Measurements from ENCODE around the gene CILP2.

CILP2 gene

GRCh38 chr19:19575411-19575810 lies 37.3 kb downstream of the CILP2 start:
- no peak overlapping the region for H3K4me3 ChIP-seq (ENCODE audit: low read depth, low read length)
- TF ChIP-seq CTCF (IDR thresholded peaks at IDR 0.05; ENCODE audit: borderline replicate concordance, insufficient read depth, low read depth, low read length): no peak

- TF ChIP-seq CTCF (IDR thresholded peaks at IDR 0.05; ENCODE audit: borderline replicate concordance, insufficient read depth, low read depth, low read length): no peak
- H3K4me3 ChIP-seq (ENCODE audit: low read depth, low read length): no peak overlapping the region
Observed at GRCh38 chr19:19578252-19578651, 40.2 kb downstream of the CILP2 start.

GRCh38 chr19:19579533-19580361 lies 41.7 kb downstream of the CILP2 start:
- no peak for TF ChIP-seq CTCF (IDR thresholded peaks at IDR 0.05; ENCODE audit: borderline replicate concordance, insufficient read depth, low read depth, low read length)
- H3K4me3 ChIP-seq (ENCODE audit: low read depth, low read length): no peak overlapping the region

- no peak for TF ChIP-seq CTCF (IDR thresholded peaks at IDR 0.05; ENCODE audit: borderline replicate concordance, insufficient read depth, low read depth, low read length)
- H3K4me3 ChIP-seq (ENCODE audit: low read depth, low read length): no peak overlapping the region
Observed at GRCh38 chr19:19580418-19580817, 42.4 kb downstream of the CILP2 start.

GRCh38 chr19:19581391-19581790 lies 43.3 kb downstream of the CILP2 start:
- H3K4me3 ChIP-seq (ENCODE audit: low read depth, low read length): no peak overlapping the region
- no peak for TF ChIP-seq CTCF (IDR thresholded peaks at IDR 0.05; ENCODE audit: borderline replicate concordance, insufficient read depth, low read depth, low read length)

GRCh38 chr19:19582471-19582870 lies 44.4 kb downstream of the CILP2 start:
- TF ChIP-seq CTCF (IDR thresholded peaks at IDR 0.05; ENCODE audit: borderline replicate concordance, insufficient read depth, low read depth, low read length): no peak
- H3K4me3 ChIP-seq (ENCODE audit: low read depth, low read length): no peak overlapping the region

GRCh38 chr19:19584356-19584755 lies 46.3 kb downstream of the CILP2 start:
- no peak for TF ChIP-seq CTCF (IDR thresholded peaks at IDR 0.05; ENCODE audit: borderline replicate concordance, insufficient read depth, low read depth, low read length)
- H3K4me3 ChIP-seq (ENCODE audit: low read depth, low read length): no peak overlapping the region

Data from GM12875 (cell line).